Mesendoderm (in vitro differentiated cells): ENCODE measurements around the gene SHISAL1.

Source experiments
- DNase-seq: peaks from one replicate; pipeline ENCODE4 v3.0.0; 2013
- H2AK5ac ChIP-seq: 2 replicates; pipeline ENCODE4 v1.6.1; 2013; ENCODE audit warnings: low read length, inconsistent platforms
- H2BK120ac ChIP-seq: 2 replicates; pipeline ENCODE4 v1.6.1; 2013; ENCODE audit warnings: low read depth, mild to moderate bottlenecking, low read length, moderate library complexity, mixed read lengths
- H2BK15ac ChIP-seq: replicated peaks from 2 replicates; pipeline ENCODE4 v1.6.1; 2013; ENCODE audit warnings: low read depth, mild to moderate bottlenecking, moderate library complexity
- H2BK5ac ChIP-seq: 2 replicates; pipeline ENCODE4 v1.6.1; 2013; ENCODE audit warnings: low read length, inconsistent platforms
- H3K18ac ChIP-seq: 2 replicates; pipeline ENCODE4 v1.6.1; 2013; ENCODE audit warnings: mild to moderate bottlenecking, low read length, mixed read lengths
- H3K23ac ChIP-seq: one replicate; pipeline ENCODE4 v1.6.1; 2013; ENCODE audit warnings: low read length
- H3K27ac ChIP-seq: 2 replicates; pipeline ENCODE4 v1.5.1; 2013; ENCODE audit warnings: low read depth, mild to moderate bottlenecking, inconsistent platforms, low read length, moderate library complexity
- H3K27me3 ChIP-seq: 2 replicates; pipeline ENCODE4 v1.6.1; 2013; ENCODE audit warnings: low read length, control low read depth, mild to moderate bottlenecking, inconsistent platforms; ENCODE audit not compliant: insufficient read depth, poor library complexity
- H3K36me3 ChIP-seq: 2 replicates; pipeline ENCODE4 v1.6.1; 2013; ENCODE audit warnings: low read length, inconsistent platforms; ENCODE audit not compliant: control insufficient read depth, insufficient read depth
- H3K4ac ChIP-seq: one replicate; pipeline ENCODE4 v1.6.1; 2013; ENCODE audit warnings: low read depth, mild to moderate bottlenecking, low read length, moderate library complexity
- H3K4me1 ChIP-seq: 2 replicates; pipeline ENCODE4 v1.6.1; 2013; ENCODE audit warnings: low read depth, low read length, inconsistent platforms; ENCODE audit not compliant: control insufficient read depth
- H3K4me2 ChIP-seq: 2 replicates; pipeline ENCODE4 v1.6.1; 2013; ENCODE audit warnings: low read length
- H3K4me3 ChIP-seq: 2 replicates; pipeline ENCODE4 v1.5.1; 2013; ENCODE audit warnings: mild to moderate bottlenecking, low read length
- H3K56ac ChIP-seq: one replicate; pipeline ENCODE4 v1.6.1; 2013; ENCODE audit warnings: low read length
- H3K79me1 ChIP-seq: 2 replicates; pipeline ENCODE4 v1.6.1; 2013; ENCODE audit warnings: low read length, inconsistent platforms
- H3K79me2 ChIP-seq: 2 replicates; pipeline ENCODE4 v1.6.1; 2013; ENCODE audit warnings: mild to moderate bottlenecking, low read length; ENCODE audit not compliant: control insufficient read depth, insufficient read depth
- H3K9ac ChIP-seq: 2 replicates; pipeline ENCODE4 v1.6.1; 2013; ENCODE audit warnings: low read length, inconsistent platforms
- H4K5ac ChIP-seq: one replicate; pipeline ENCODE4 v1.6.1; 2013; ENCODE audit warnings: low read length
- H4K8ac ChIP-seq: one replicate; pipeline ENCODE4 v1.6.1; 2013; ENCODE audit warnings: low read depth, mild to moderate bottlenecking, control low read depth, low read length, moderate library complexity
- WGBS: extraction: QIAGEN DNeasy Blood & Tissue Kit; methylation state at CpG from one replicate; pipeline ENCODE4 v1.1.7; 2013; ENCODE audit warnings: low lambda C conversion rate, missing lambda C conversion rate; ENCODE audit not compliant: insufficient coverage; ENCODE audit errors: extremely low coverage; 5-methylcytosine and 5-hydroxymethylcytosine counted together

SHISAL1 gene

GRCh38 chr22:44358709-44359440 lies 46.1 kb upstream of the SHISAL1 start:
- H3K4me2 ChIP-seq = no peak overlapping the region
- H2BK120ac ChIP-seq = no peak overlapping the region
- no peak overlapping the region for H3K23ac ChIP-seq
- H3K4me3 ChIP-seq = no peak overlapping the region
- H3K4ac ChIP-seq = no peak overlapping the region
- H4K5ac ChIP-seq = no peak overlapping the region
- H3K9ac ChIP-seq = no peak overlapping the region
- no peak overlapping the region for H2BK5ac ChIP-seq
- H3K79me1 ChIP-seq = no peaks in the 10 kb centered on the region
- no CpG with 5 or more reads among the region's 17 CpGs for WGBS
- no peaks in the 10 kb centered on the region for H3K27me3 ChIP-seq
- no peaks in the 10 kb centered on the region for H3K36me3 ChIP-seq
- H3K27ac ChIP-seq = no peak overlapping the region
- no peak overlapping the region for H4K8ac ChIP-seq
- DNase-seq = no peak
- no peaks in the 10 kb centered on the region for H3K4me1 ChIP-seq
- H3K18ac ChIP-seq = no peak overlapping the region
- H3K56ac ChIP-seq = no peak overlapping the region
- H2AK5ac ChIP-seq = no peak overlapping the region
- H2BK15ac ChIP-seq = no peak overlapping the region
- H3K79me2 ChIP-seq = no peaks in the 10 kb centered on the region

- Histone ChIP-seq H2BK15ac (no peak overlapping the region), H3K23ac (no peak overlapping the region), H2AK5ac (no peak overlapping the region), H3K36me3 (no peaks in the 10 kb centered on the region), H3K79me2 (no peaks in the 10 kb centered on the region), H3K27ac (no peak overlapping the region), H3K9ac (no peak overlapping the region), H2BK120ac (no peak overlapping the region), H3K4ac (no peak overlapping the region), H3K56ac (no peak overlapping the region), H2BK5ac (no peak overlapping the region), H4K8ac (no peak overlapping the region), H3K18ac (no peak overlapping the region), H3K27me3 (no peaks in the 10 kb centered on the region), H3K4me1 (no peaks in the 10 kb centered on the region), H3K4me2 (no peak overlapping the region), H4K5ac (no peak overlapping the region), H3K79me1 (no peaks in the 10 kb centered on the region), H3K4me3 (no peak overlapping the region)
- no CpG with 5 or more reads among the region's 19 CpGs for WGBS
- no peak for DNase-seq
Observed at GRCh38 chr22:44357966-44358465, 45.3 kb upstream of the SHISAL1 start.

- H3K27ac ChIP-seq = no peak overlapping the region
- no peak overlapping the region for H3K4me2 ChIP-seq
- no peaks in the 10 kb centered on the region for H3K27me3 ChIP-seq
- H2BK15ac ChIP-seq = no peak overlapping the region
- no peak overlapping the region for H4K8ac ChIP-seq
- no peak overlapping the region for H2BK5ac ChIP-seq
- H3K79me1 ChIP-seq = no peaks in the 10 kb centered on the region
- no peak overlapping the region for H3K4ac ChIP-seq
- H3K9ac ChIP-seq = no peak overlapping the region
- WGBS = no CpG with 5 or more reads among the region's 10 CpGs
- no peak overlapping the region for H3K18ac ChIP-seq
- no peak overlapping the region for H3K4me3 ChIP-seq
- no peak overlapping the region for H3K23ac ChIP-seq
- no peak overlapping the region for H3K56ac ChIP-seq
- DNase-seq = peak; percentile 53
- H2AK5ac ChIP-seq = no peak overlapping the region
- no peaks in the 10 kb centered on the region for H3K79me2 ChIP-seq
- no peak overlapping the region for H4K5ac ChIP-seq
- no peaks in the 10 kb centered on the region for H3K4me1 ChIP-seq
- H3K36me3 ChIP-seq = no peaks in the 10 kb centered on the region
- no peak overlapping the region for H2BK120ac ChIP-seq
Observed at GRCh38 chr22:44357296-44357965, 44.7 kb upstream of the SHISAL1 start.

- Histone ChIP-seq H2AK5ac (no peak overlapping the region), H3K4ac (no peak overlapping the region), H3K18ac (no peak overlapping the region), H3K4me2 (no peak overlapping the region), H3K27me3 (no peaks in the 10 kb centered on the region), H3K36me3 (no peaks in the 10 kb centered on the region), H3K27ac (no peak overlapping the region), H4K8ac (no peak overlapping the region), H3K79me2 (no peaks in the 10 kb centered on the region), H3K79me1 (no peaks in the 10 kb centered on the region), H3K4me1 (no peaks in the 10 kb centered on the region), H3K9ac (no peak overlapping the region), H4K5ac (no peak overlapping the region), H3K56ac (no peak overlapping the region), H2BK15ac (no peak overlapping the region), H2BK5ac (no peak overlapping the region), H2BK120ac (no peak overlapping the region), H3K4me3 (no peak overlapping the region), H3K23ac (no peak overlapping the region)
- DNase-seq = no peak
- no CpG with 5 or more reads among the region's 4 CpGs for WGBS
Observed at GRCh38 chr22:44355716-44356070, 42.9 kb upstream of the SHISAL1 start.

- H4K5ac ChIP-seq = no peak overlapping the region
- WGBS = no CpG with 5 or more reads among the region's 7 CpGs
Observed at GRCh38 chr22:44354288-44354687, 41.5 kb upstream of the SHISAL1 start.

More at GRCh38 chr22:44354288-44354687, 41.5 kb upstream of the SHISAL1 start:
- Histone ChIP-seq H3K79me1 (no peaks in the 10 kb centered on the region), H2BK120ac (no peak overlapping the region), H2AK5ac (no peak overlapping the region), H2BK15ac (no peak overlapping the region), H2BK5ac (no peak overlapping the region), H4K8ac (no peak overlapping the region), H3K23ac (no peak overlapping the region), H3K27ac (no peak overlapping the region), H3K36me3 (no peaks in the 10 kb centered on the region), H3K4ac (no peak overlapping the region), H3K4me1 (no peaks in the 10 kb centered on the region), H3K79me2 (no peaks in the 10 kb centered on the region), H3K9ac (no peak overlapping the region), H3K56ac (no peak overlapping the region), H3K18ac (no peak overlapping the region), H3K27me3 (no peaks in the 10 kb centered on the region), H3K4me3 (no peak overlapping the region), H3K4me2 (no peak overlapping the region)
- no peak for DNase-seq
